GM21737 (cell line): ENCODE results near the gene NADSYN1.

Source experiments
- ATAC-seq: cut with Tn5 transposase; IDR thresholded peaks from one replicate; pipeline ENCODE4 v1.9.1; 2021; ENCODE audit warnings: mild to moderate bottlenecking, moderate library complexity; ENCODE audit not compliant: unreplicated experiment

The NADSYN1 gene

DNA sequence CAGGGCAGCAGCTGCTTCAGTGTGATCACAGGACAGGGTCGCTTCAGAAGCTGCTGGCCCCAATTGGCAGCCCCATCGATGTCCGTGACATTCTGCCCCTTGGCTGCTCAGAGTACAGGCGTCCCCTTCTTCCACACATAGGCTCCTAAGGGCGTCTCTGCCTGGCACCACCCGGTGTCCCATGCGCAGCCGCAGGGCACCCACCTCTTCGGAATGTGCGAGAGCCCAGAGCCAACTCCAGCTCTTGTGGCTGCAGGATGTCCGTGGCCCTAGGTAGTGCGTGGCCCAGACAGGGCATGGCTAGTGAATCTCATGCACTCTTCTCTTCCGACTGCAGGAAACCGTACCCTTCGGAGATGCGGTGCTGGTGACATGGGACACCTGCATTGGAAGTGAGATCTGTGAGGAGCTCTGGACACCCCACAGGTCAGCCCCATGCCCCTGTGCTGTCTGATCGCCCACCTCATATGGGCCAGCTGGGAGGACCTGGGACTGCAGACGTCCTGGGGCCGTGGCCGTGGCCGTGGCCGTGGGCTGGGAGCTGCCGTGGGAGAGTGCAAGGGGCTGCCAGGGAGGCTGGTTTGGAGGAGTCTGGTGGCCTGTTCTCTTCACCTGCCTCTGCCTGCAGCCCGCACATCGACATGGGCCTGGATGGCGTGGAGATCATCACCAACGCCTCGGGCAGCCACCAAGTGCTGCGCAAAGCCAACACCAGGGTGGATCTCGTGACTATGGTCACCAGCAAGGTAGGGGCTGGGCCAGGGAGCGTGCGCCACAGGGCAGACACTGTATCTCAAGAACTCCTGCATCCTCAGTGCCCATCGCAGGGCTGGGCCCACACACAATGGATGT, 20.2 kb downstream of the NADSYN1 start:
- ATAC-seq, result no peak

DNA sequence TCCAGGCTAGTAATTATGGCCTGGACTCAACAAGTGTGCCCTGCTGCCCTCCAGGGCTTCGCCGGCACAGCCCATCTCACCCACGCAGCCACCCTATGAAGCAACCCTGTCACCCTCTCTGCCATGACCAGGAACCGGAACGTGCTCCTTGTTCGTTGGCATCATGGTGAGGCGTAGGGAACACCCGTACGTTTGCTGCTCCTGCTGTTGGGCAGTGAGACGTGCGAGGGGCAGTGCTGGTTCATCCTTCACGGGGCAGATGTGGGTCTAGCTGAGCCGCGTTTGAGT, 20.7 kb downstream of the NADSYN1 start:
- ATAC-seq, result no peak

DNA sequence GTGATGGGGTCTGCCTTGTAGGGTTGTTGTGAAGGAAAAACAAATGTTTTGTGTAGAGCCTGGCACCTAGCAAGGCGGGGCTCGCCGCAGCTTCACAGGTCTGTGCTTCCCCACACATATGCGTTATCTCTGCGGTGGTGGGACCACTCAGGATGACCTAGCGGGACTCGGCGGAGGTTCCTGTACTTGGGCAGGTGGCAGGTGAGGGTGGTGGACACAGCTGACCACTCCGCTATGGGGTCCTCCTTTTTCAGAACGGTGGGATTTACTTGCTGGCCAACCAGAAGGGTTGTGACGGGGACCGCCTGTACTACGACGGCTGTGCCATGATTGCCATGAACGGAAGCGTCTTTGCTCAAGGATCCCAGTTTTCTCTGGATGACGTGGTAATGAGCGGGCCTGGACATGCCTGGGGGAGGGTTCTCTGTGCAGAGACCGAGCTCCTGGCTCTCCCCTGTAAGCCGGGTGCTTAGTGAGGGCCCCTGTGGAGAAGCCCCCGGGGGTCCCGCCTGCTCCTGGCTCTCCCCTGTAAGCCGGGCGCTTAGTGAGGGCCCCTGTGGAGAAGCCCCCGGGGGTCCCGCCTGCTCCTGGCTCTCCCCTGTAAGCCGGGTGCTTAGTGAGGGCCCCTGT, 21.3 kb downstream of the NADSYN1 start:
- no peak for ATAC-seq

DNA sequence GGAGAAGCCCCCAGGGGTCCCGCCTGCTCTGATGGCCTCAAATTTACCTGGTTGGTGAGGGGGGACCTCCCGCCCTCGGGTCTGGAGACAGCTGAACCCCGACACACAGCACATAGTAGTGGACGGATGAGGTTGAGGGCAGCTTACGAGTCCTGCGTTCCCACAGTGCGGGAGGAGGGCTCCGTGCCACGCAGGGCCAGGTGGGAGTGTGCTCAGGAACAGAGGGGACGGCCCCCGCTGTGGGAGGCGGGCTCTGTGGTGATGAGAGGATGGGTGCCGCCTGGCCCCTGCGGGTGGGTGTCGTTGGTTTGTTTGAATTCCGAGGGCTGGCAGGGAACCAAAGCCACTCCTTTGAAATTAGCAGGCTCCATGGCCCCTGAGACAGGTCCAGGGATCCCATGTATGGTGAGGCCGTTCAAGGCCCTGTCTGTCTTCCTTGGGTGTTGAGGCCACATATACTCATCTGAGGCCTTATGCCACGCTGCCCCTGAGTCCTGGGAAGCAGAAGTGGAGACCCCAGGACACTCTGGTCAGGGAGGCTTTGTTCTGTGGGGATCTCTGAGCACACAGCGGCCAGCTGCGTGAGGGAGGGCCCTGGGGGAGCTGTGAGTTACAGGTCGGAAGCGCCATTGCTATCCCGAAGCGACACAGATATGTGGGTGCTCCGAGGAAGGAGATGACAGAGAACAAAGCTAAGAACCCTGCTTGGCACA, 21.9 kb downstream of the NADSYN1 start:
- ATAC-seq, result no peak

DNA sequence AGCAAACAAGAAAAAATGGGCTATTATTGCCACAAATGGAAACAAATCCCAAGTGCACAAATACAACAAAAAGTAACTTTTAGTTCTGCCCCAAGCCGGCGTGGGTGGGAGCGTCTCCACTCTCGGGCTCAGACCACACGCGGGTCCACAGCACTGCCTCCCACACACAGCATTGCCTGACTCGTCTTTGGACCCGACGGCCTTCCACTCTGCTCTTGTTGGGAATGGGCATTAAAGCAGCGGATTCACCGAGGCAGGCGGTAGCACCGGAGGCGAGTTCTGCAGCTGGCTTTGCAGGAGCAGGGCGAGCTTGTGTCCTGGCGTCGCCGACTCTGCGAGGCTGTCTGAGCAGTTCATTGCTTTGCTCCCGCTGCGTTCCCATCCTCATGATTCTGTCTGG, 23.0 kb downstream of the NADSYN1 start:
- ATAC-seq, result no peak

DNA sequence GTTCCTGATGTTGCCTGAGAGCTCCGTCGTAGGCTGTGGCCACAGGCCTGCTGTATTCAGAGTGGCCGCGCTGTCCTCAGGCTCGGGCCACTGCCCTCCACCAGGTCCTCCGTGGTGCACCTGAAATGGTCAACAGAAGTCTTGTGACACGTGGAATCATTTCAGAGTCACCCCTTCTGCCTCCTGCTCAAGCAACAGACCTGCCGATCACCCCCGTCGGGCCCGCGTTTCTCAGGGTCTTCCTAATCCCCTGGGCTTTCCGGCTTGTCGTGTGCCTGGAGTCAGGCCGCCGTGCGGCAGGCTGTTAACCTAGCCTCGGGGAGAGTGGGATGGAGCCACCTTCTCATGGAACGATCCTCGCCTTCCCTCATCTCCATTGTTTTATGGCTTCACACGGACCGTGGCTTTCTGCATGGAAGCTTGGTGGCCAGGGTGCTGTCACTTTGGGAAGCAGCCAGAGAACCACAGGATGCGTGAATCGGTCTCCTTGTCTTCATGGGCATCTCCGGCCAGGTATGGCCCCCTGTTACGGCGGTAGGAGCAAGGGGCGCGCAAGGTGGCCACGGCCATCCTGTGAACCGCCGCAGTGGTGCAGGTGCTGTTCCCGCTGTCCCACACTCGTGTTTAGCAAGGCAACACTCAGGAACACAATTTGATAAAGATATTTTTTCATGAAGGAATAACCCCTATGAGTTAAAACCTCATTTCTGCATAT, 24.1 kb downstream of the NADSYN1 start:
- no peak for ATAC-seq

DNA sequence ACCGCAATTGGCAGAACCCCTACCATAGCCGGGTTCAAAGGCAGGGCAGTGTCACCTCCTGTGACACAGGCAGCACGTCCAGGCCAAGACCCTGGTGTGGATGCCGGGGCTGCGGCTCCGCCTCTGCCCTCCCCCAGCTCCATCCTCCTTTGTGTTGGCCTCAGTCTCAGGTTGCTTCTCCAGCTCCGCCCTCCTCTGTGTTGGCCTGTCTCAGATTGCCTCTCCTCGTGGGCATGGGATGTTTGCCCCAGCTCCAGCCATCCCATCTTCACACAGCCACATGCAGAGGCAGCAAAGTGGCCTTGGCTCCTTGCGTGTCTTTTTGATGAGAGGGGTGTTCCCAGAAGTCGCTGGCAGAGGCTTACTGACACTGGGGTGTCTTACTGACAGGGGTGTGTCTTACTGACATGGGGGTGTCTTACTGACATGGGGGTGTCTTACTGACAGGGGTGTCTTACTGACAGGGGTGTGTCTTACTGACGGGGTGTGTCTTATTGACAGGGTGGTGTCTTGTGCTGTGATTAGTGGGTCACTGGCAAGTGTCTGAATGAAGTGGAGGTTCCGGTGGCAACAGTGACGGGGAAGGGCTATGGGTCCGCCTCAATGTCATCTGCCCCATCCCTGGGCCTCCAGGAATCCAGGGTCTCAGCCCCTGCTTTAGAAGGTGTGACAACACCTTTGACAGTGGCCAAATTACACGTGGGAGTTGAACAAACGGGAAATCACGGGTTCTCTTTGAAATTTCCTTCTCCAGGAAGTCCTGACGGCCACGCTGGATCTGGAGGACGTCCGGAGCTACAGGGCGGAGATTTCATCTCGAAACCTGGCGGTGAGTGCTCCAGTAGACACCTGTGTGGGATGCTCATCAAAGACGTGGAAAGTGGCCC, 24.9 kb downstream of the NADSYN1 start:
- ATAC-seq, result no peak

DNA sequence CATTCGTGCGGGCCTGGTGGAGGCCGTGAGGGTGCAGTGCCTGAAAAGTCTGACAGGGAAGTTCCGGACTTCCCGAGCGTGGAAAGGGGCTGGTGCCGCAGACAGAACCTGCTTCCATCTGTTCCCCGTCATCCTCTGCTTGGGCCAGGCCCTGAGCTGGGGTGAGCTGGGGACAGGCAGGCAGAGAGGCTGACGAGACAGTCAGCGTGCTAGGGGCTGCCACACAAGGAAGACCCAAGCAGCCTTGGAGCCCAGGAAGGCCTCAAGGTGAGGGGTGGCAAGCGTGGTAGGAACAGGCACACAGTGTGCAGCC, 25.5 kb downstream of the NADSYN1 start:
- ATAC-seq, result no peak

DNA sequence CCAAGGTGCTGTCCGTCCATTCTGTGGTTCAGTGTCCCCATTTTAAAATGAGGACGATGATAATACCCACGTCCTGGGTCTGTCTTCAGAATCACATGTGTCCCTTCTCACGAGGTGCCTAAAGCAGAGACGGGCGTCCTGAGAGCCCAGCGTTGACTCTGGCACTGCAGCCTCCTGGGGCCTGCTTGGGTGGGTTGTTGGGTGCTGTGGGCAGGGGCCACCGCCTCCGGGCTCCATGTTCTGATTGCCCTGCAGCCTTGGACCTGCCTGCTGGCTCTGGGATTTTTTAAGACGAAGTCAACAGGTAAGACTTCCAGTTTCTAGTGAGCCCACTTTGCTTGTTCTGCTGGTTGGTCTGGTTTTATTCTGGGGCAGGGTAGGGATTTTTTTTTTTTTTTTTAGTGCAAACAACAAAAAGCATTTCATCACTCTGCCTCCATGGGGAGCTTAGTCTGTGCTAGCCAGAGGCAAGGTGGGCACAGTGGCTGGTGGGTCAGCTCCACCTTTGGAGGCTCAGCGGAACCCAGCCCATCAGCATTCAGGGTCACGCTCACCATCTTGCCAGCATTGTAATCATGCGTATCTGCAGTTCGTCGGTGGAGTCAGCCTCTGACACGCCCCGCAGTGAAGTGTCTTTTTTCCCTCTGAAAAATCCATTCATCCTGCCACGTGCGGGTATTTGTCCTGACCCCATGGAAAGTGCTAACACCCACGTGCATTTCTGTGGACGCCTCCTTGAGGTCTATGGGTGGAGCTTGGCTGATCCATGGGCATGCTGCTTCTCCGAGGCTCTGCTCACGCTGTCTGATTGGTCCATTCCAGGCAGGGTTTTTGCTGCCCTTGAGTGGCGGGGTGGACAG, 28.3 kb downstream of the NADSYN1 start:
- ATAC-seq, result no peak

DNA sequence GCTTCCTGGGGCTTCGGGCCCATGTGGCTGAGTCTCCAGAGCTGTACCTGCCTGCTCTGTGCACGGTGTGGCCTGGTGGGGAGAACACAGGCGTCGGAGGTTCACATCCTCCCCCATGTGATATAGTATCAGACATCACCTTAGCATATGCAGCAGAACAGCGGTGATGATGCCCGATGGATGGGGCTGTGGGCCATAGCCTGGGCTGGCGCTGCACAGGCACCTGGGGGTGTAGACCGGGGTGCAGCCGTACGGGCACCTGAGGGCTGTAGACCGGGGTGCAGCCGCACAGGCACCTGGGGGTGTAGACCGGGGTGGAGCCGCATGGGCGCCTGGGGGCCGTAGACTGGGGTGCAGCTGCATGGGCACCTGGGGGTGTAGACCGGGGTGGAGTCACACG, 29.2 kb downstream of the NADSYN1 start:
- no peak for ATAC-seq

DNA sequence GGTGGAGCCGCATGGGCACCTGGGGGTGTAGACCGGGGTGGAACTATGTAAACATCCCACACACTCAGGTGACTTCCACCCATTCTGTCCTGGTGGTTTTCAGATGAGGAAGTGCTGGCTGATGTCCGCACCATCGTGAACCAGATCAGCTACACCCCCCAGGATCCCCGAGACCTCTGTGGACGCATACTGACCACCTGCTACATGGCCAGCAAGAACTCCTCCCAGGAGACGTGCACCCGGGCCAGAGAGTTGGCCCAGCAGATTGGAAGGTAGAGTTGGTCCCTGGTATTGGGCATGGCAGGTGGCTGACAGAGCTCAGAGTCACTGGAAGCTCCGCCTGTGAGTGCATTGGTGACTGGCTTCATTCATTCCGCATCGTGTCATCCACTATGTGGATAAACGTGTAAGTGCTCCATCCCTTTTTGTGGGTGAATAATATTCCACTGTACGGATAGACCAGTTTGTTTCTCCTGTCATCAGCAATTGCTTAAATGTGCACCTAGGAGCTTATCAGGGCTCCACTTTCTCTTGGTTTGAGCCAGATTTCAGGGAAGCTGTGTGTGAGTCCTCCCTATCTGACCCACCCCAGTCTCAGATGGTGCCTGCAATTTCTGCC, 29.9 kb downstream of the NADSYN1 start:
- no peak for ATAC-seq

DNA sequence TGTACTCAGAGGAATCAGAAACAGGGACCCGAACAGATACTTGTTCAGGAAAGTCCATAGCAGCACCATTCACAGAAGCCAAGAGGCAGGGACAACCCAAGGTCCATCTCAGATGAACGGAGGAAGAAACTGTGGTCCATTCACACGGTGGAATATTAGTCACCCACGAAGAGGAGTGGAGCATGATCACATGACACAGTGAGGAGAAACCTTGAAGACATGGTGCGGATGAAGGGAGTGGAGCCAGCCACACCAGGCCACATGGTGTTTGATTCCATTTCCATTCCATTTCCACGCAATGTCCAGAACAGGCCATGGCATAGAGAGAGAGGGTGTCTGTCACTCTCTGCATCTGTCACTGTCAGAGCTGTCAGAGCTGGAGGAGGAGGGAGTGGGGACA, 30.7 kb downstream of the NADSYN1 start:
- ATAC-seq, result no peak

DNA sequence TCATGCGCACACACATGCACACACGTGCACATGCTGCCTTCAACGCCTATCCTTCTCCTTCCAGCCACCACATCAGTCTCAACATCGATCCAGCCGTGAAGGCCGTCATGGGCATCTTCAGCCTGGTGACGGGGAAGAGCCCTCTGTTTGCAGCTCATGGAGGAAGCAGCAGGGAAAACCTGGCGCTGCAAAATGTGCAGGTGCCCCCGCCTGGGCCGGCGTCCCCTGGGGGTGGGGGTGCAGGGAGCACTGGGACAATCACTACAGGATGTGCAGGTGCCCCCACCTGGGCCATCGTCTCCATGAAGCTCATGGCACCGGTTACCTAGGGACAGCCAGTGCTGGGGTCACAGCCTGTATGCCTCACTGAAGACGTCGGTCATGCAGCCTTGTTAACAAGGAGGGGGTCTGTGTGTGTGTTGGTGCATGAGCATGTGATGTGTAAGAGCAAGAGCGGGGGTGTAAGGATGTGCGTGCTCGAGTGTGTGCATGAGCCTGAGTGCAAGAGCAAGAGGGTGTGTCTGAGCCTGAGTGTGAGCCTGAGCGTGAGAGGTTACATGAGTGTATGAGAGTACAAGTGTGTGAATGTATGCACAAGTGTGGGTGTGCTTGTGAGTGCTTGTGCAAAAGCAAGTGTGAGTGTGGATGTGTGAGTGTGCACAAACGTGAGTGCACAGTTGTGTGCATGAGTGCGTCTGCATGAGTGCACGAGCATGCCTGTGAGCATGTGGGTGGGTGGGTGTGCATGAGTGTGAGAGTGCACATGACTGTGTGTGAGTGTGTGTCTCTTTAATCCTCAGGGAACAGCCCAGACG, 31.5 kb downstream of the NADSYN1 start:
- ATAC-seq, result no peak

DNA sequence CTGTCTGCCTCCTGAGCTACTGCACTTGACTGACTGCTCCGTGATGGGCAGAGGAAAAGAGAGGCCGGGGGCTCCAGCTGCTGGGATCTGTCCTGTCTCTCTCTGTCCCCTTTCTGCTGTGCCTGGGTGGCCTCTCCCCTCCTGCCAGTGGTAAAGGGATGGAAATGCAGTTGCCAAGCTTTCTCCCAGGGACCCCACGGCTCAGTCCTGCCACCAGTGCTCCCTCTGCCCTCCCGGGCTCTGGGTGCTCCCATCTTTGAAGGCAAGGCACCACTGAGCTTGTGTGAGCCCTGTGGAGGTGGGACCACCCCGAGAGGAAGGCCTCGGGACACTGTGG, 32.0 kb downstream of the NADSYN1 start:
- ATAC-seq, result no peak

DNA sequence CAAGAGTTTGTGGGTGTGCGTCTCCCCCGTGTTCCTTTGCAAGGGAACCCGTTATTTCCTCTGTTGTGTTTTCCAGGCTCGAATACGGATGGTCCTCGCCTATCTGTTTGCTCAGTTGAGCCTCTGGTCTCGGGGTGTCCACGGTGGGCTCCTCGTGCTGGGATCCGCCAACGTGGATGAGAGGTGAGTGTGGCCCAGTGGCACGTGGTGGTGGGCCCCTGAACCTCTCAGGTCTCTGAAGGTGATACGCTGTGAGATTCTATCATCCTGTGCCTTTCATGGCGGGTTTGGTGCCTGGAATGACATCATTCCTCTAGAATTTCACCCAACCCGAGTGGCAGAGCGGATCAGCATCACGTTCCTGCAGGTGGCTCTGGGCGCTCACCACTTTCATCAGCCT, 32.5 kb downstream of the NADSYN1 start:
- ATAC-seq, result no peak

DNA sequence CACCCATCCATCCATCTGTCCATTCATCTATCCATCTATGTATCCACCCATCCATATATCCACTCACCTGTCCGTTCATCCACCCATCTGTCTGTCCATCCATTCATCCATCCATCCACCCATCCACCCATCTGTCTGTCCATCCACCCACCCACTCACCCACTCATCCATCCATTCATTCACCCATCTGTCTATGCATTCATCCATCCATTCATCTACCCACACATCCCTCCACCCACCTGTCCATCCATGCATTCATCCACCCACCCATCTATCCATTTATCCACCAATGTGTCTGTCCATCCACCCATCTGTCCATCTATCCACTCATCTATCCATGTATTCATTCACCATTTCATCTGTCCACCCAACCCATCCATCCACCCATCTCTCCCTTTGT, 33.3 kb downstream of the NADSYN1 start:
- ATAC-seq, result no peak

DNA sequence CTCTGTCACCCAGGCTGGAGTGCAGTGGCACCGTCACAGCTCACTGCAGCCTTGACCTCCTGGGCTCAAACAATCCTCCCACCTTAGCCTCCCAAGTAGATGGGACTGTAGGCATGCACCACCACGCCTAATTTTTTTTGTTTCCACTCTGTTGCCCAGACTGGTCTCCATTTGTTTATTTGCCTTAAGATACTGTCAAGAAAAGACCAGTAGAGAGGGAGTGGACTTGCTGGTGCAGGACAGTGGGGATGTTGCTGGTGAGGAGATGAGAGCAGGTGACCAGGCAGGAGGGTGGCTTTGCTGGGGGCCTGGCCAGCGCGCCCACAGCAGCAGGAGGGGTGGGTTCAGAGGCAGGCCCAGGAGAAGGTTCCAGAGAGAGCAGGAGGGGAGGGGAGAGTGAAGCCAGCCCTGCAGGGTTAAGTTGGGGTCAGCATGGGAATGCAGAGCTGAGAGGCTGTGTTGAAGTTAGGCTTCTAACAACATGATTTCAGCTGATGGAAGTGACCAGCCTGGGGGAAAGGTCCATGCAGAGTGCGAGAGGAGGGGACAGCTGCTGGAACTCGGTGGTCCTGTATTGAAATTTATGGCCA, 35.8 kb downstream of the NADSYN1 start:
- no peak for ATAC-seq

DNA sequence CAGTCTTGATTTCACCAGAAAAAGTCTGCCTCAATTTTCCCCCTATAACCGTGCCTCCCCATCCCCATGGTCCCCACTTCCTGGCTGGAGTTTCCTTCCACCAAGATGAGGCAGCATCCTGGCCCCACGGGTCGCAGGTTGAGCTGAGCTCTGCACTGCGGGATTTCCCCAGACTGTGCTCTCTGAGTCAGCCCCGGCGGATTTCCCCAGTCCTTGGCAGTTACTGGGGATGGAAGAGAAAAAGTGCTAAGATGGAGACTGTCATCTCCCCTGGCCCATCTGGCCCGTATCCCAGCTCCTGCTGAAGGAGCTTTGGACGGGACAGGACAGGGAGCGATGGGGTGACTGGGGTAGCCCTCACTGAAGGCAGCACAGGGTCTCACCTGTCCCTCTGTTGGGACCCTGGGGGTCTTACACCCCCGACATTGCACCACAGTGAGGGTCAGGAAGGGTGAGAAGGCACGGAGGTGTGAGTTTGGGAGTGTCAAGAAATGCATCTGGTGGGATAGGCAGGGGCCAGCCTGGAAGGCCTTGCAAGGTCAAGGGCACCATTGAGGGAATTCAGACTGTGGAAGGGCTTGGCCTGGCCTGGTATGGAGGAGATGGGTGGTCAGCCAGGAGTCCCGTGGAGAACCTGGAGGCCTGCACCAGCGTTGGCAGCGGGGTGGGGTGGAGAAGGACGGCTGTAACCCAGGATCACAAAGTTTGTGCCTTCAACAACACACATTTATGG, 36.5 kb downstream of the NADSYN1 start:
- ATAC-seq, result no peak
